GM19397 (cell line): ENCODE results near the gene ESPNL.
A peak's percentile ranks its signal among the peaks of the same experiment; 100 is the strongest.
"Not testable (repeated sequence)": the region's sequence is repeated elsewhere in the genome, so short reads cannot be mapped to it uniquely, and the experiment has no call there.

Experiments
- ATAC-seq: cut with Tn5 transposase; IDR thresholded peaks from one replicate; pipeline ENCODE4 v1.9.1; 2021; ENCODE audit warnings: mild to moderate bottlenecking, moderate library complexity; ENCODE audit not compliant: unreplicated experiment

The ESPNL gene, protein sequence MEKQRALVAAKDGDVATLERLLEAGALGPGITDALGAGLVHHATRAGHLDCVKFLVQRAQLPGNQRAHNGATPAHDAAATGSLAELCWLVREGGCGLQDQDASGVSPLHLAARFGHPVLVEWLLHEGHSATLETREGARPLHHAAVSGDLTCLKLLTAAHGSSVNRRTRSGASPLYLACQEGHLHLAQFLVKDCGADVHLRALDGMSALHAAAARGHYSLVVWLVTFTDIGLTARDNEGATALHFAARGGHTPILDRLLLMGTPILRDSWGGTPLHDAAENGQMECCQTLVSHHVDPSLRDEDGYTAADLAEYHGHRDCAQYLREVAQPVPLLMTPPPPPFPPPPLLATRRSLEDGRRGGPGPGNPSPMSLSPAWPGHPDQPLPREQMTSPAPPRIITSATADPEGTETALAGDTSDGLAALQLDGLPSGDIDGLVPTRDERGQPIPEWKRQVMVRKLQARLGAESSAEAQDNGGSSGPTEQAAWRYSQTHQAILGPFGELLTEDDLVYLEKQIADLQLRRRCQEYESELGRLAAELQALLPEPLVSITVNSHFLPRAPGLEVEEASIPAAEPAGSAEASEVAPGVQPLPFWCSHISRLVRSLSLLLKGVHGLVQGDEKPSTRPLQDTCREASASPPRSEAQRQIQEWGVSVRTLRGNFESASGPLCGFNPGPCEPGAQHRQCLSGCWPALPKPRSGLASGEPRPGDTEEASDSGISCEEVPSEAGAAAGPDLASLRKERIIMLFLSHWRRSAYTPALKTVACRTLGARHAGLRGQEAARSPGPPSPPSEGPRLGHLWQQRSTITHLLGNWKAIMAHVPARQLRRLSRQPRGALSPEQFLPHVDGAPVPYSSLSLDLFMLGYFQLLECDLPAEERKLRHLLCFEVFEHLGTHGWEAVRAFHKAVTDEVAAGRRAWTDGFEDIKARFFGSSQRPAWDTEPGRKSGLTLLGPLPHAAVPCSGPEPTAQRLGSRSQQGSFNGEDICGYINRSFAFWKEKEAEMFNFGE

GRCh38 chr2:238100049-238100820, at the start of gene ESPNL:
Gene ESPNL, plus strand, starts transcription at chr2:238100340. Its CDS starts 80 bp downstream, at chr2:238100420.
- ATAC-seq: no peak

- no peak for ATAC-seq
Observed at GRCh38 chr2:238053191-238053776, 46.9 kb upstream of the ESPNL start.

GRCh38 chr2:238055841-238056240, 44.3 kb upstream of the ESPNL start:
- no peak for ATAC-seq

DNA sequence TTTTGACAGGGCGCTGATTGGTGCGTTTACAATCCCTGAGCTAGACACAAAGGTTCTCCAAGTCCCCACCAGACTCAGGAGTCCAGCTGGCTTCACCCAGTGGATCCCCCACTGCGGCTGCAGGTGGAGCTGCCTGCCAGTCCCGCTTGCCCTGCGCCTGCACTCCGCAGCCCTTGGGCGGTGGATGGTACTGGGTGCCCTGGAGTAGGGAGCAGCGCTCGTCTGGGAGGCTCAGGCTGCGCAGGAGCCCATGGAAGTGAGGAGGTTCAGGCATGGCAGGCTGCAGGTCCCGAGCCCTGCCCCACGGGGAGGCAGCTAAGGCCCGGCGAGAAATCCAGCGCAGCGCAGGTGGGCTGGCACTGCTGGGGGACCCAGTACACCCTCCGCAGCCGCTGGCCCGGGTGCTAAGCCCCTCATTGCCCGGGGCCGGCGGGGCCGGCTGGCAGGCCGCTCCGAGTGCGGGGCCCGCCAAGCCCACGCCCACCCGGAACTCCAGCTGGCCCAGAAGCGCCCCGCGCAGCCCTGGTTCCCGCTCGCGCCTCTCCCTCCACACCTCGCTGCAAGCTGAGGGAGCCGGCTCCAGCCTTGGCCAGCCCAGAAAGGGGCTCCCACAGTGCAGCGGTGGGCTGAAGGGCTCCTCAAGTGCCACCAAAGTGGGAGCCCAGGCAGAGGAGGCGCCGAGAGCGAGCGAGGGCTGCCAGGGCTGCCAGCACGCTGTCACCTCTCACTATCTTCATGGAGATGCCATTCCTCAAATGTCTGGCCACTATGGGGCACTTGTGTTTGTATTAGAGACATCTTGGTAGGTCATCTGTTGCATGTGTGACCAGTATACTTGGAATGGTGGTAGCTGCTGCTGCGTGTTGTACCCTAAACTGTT, 42.2 kb upstream of the ESPNL start:
- not testable (repeated sequence) for ATAC-seq

DNA sequence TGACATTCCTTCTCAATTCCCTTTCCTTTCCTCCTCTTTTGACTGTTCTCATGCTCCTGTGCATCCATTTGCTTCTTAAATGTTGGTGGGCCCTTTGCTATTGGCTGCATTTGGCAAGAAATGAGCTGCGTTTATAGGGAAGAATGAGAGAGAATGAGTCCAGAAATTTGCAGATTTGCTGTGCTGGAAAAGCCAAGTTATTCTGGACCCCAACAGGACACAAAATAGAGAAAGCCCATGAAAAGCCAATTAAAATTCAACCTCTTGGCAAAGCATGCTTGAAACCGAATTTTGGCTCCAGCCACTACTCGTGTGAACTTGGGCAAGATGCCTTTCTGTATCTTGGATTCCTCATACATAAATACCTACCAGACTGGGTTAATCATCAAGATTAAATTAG, 40.6 kb upstream of the ESPNL start:
- ATAC-seq: no peak

- no peak for ATAC-seq
Observed at GRCh38 chr2:238060096-238060541, 40.0 kb upstream of the ESPNL start.

DNA sequence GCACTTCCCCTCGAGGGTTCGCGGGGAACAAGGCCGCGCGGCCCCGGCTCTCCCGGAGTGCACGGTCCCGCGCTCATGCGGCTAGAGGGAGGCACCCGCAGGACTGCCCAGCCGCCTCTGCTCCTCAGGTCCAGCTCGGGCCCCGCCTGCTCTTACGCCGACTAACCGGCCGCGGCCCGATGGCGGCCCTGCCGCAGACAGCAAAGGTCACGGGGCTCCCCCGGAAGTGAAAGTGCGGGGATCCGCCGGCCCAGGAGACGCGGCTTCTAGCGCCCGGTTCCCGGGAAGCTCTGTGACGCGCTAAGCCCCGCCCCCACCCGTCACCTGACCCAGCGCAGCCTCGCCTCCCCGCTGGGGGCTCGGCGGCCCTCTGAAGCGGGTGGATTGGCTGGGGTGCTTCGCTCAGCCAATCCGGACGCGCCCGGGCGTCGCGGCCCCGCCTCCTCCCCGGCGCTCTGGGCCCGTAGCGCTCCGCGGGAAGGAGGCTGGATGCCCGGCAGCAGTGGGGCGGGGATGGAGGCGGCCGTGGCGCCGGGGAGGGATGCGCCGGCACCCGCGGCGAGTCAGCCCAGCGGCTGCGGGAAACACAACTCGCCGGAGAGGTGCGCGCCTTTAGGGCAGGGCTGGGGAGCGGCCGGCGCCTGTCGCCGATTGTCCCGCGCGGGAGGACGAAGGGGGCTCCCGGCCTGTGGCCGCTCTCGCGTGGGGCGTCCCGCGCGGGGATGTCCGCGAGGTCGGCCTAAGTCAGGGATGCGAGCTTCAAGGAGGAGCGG, 39.4 kb upstream of the ESPNL start, which contains the start of gene SCLY:
Gene SCLY (plus strand): TSS at position 460 of the 773 bp plus-strand sequence. CDS start 54 bp downstream, at position 514.
- peak; percentile 95 for ATAC-seq

- ATAC-seq: peak; percentile 7
Observed at GRCh38 chr2:238061315-238062202, 38.6 kb upstream of the ESPNL start.

- ATAC-seq: no peak
Observed at GRCh38 chr2:238063414-238064189, 36.5 kb upstream of the ESPNL start.

DNA sequence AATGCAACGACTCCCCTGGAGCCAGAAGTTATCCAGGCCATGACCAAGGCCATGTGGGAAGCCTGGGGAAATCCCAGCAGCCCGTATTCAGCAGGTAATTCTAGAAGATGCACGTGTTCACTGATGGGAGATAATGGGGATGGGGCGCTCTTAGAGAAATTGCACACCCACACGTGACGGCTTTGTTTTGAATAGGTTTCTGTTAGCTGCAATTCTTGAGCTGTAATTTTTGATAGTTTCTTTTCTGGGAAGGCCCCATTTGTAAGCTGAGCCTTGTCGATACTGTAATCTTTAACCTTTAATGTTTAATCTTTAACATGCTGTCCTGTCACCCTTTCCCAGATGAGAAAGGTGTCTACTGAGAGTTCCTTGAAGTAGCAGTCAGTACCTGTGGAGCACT, 35.8 kb upstream of the ESPNL start:
- no peak for ATAC-seq

GRCh38 chr2:238065071-238065846, 34.9 kb upstream of the ESPNL start:
- ATAC-seq: no peak

- ATAC-seq: no peak
Observed at GRCh38 chr2:238066218-238066617, 33.9 kb upstream of the ESPNL start.

DNA sequence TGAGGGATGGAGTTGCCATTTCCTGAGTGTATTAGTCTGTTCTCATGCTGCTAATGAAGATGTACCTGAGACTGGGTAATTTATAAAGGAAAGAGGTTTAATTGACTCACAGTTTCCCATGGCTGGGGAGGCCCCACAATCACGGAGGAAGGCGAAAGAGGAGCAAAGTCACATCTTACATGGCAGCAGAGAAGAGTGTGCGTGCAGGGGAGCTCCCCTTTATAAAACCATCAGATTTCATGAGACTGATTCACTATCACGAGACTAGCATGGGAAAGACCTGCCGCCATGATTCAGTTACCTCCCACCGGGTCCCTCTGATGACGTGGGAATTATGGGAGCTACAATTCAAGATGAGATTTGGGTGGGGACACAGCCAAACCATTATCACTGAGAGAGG, 33.4 kb upstream of the ESPNL start:
- not testable (repeated sequence) for ATAC-seq

- ATAC-seq: no peak
Observed at GRCh38 chr2:238067939-238068338, 32.2 kb upstream of the ESPNL start.

- ATAC-seq: no peak
Observed at GRCh38 chr2:238069021-238069709, 31.0 kb upstream of the ESPNL start.
